ENCODE measurements around the gene ZCWPW2.

DNA sequence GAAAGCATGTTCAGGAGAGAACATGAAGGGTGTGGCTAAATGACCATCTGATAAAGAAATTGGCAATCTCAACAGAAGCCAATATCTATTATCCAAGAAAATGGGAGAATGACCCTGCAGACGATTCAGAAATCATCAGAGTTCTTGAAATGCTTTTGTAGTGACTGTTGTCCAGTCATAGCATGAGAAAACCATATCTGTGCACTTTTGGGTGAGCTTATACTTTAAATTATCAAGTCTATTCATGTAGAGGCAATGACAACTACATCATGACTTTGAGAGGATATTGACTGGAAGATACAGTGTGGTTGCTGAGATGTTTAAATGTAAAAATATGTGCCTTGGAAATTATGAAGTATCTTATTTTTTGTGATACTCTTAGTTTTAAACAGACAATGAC lies 57.7 kb downstream of the ZCWPW2 start:
- TF ChIP-seq, protein P1, sequence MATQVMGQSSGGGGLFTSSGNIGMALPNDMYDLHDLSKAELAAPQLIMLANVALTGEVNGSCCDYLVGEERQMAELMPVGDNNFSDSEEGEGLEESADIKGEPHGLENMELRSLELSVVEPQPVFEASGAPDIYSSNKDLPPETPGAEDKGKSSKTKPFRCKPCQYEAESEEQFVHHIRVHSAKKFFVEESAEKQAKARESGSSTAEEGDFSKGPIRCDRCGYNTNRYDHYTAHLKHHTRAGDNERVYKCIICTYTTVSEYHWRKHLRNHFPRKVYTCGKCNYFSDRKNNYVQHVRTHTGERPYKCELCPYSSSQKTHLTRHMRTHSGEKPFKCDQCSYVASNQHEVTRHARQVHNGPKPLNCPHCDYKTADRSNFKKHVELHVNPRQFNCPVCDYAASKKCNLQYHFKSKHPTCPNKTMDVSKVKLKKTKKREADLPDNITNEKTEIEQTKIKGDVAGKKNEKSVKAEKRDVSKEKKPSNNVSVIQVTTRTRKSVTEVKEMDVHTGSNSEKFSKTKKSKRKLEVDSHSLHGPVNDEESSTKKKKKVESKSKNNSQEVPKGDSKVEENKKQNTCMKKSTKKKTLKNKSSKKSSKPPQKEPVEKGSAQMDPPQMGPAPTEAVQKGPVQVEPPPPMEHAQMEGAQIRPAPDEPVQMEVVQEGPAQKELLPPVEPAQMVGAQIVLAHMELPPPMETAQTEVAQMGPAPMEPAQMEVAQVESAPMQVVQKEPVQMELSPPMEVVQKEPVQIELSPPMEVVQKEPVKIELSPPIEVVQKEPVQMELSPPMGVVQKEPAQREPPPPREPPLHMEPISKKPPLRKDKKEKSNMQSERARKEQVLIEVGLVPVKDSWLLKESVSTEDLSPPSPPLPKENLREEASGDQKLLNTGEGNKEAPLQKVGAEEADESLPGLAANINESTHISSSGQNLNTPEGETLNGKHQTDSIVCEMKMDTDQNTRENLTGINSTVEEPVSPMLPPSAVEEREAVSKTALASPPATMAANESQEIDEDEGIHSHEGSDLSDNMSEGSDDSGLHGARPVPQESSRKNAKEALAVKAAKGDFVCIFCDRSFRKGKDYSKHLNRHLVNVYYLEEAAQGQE (IDR thresholded peaks at IDR 0.05), result no peak
- TF ChIP-seq, protein P2, sequence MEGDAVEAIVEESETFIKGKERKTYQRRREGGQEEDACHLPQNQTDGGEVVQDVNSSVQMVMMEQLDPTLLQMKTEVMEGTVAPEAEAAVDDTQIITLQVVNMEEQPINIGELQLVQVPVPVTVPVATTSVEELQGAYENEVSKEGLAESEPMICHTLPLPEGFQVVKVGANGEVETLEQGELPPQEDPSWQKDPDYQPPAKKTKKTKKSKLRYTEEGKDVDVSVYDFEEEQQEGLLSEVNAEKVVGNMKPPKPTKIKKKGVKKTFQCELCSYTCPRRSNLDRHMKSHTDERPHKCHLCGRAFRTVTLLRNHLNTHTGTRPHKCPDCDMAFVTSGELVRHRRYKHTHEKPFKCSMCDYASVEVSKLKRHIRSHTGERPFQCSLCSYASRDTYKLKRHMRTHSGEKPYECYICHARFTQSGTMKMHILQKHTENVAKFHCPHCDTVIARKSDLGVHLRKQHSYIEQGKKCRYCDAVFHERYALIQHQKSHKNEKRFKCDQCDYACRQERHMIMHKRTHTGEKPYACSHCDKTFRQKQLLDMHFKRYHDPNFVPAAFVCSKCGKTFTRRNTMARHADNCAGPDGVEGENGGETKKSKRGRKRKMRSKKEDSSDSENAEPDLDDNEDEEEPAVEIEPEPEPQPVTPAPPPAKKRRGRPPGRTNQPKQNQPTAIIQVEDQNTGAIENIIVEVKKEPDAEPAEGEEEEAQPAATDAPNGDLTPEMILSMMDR (IDR thresholded peaks at IDR 0.05; ENCODE audit: low read depth, low read length, missing input control), result no peak
- TF ChIP-seq, protein P3, sequence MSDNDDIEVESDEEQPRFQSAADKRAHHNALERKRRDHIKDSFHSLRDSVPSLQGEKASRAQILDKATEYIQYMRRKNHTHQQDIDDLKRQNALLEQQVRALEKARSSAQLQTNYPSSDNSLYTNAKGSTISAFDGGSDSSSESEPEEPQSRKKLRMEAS (IDR thresholded peaks at IDR 0.05), result no peak
- TF ChIP-seq YY1 (IDR thresholded peaks at IDR 0.05) (no peak), RAD21 (IDR thresholded peaks at IDR 0.05) (no peak), GABPA (IDR thresholded peaks at IDR 0.05 in 1 of 2, conservative IDR thresholded peaks at IDR 0.05 in 1 of 2) (no peak), JUND (IDR thresholded peaks at IDR 0.05) (no peak), FOXA1 (IDR thresholded peaks at IDR 0.05) (no peak), TAF1 (conservative IDR thresholded peaks at IDR 0.05) (no peak), SP1 (IDR thresholded peaks at IDR 0.05) (no peak), EGR1 (IDR thresholded peaks at IDR 0.05; ENCODE audit: low read depth in 2 of 2) (no peak)
- TF ChIP-seq, protein P4, sequence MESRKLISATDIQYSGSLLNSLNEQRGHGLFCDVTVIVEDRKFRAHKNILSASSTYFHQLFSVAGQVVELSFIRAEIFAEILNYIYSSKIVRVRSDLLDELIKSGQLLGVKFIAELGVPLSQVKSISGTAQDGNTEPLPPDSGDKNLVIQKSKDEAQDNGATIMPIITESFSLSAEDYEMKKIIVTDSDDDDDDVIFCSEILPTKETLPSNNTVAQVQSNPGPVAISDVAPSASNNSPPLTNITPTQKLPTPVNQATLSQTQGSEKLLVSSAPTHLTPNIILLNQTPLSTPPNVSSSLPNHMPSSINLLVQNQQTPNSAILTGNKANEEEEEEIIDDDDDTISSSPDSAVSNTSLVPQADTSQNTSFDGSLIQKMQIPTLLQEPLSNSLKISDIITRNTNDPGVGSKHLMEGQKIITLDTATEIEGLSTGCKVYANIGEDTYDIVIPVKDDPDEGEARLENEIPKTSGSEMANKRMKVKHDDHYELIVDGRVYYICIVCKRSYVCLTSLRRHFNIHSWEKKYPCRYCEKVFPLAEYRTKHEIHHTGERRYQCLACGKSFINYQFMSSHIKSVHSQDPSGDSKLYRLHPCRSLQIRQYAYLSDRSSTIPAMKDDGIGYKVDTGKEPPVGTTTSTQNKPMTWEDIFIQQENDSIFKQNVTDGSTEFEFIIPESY (IDR thresholded peaks at IDR 0.05), result no peak
